Measurements from ENCODE around the gene NXNL1.

DNA sequence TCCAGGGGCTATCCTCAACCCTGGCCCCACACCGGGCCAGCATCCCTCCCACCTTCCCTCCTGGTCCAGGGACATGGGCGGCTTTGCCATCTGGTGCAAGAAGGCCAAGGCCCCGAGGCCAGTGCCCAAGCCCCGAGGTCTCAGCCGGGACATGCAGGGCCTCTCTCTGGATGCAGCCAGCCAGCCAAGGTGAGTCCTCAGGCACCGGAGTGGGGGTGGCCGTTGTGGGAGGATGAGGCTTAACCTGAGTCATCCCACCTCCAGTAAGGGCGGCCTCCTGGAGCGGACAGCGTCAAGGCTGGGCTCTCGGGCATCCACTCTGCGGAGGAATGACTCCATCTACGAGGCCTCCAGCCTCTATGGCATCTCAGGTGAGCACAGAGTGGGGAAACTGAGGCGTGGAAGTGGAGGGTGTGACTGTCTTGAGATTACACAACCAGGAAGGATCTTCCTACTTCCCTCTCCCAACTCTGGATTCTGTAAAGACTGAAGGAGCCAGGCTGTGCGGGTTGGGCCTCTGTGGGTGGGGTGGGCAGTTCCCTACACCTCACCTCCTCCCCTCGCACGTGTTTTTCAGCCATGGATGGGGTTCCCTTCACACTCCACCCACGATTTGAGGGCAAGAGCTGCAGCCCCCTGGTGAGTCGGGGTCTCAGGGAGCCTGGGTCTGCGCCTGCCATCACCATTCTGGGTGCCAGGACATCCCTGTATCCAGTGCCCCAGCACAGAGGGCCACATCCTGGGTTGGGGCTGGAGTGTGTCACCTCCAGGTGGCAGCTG is 37.1 kb downstream of the NXNL1 start:
- TF ChIP-seq, protein P1, sequence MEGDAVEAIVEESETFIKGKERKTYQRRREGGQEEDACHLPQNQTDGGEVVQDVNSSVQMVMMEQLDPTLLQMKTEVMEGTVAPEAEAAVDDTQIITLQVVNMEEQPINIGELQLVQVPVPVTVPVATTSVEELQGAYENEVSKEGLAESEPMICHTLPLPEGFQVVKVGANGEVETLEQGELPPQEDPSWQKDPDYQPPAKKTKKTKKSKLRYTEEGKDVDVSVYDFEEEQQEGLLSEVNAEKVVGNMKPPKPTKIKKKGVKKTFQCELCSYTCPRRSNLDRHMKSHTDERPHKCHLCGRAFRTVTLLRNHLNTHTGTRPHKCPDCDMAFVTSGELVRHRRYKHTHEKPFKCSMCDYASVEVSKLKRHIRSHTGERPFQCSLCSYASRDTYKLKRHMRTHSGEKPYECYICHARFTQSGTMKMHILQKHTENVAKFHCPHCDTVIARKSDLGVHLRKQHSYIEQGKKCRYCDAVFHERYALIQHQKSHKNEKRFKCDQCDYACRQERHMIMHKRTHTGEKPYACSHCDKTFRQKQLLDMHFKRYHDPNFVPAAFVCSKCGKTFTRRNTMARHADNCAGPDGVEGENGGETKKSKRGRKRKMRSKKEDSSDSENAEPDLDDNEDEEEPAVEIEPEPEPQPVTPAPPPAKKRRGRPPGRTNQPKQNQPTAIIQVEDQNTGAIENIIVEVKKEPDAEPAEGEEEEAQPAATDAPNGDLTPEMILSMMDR (IDR thresholded peaks at IDR 0.05 in 2 of 3, conservative IDR thresholded peaks at IDR 0.05 in 1 of 3; ENCODE audit: insufficient read depth in 2 of 3, low read depth in 1 of 3, low read length in 3 of 3): no peak
- TF ChIP-seq LEF1 (IDR thresholded peaks at IDR 0.05): no peak
- TF ChIP-seq ZNF780A (CRISPR knock-in tag; IDR thresholded peaks at IDR 0.05): no peak
- no peak for TF ChIP-seq FIP1L1 (IDR thresholded peaks at IDR 0.05; ENCODE audit: low read depth, low read length, poor library complexity, severe bottlenecking)
- no peak for TF ChIP-seq ZBTB17 (CRISPR knock-in tag; IDR thresholded peaks at IDR 0.05)
- no peak for TF ChIP-seq EGR1 (conservative IDR thresholded peaks at IDR 0.05)
- TF ChIP-seq, protein P2, sequence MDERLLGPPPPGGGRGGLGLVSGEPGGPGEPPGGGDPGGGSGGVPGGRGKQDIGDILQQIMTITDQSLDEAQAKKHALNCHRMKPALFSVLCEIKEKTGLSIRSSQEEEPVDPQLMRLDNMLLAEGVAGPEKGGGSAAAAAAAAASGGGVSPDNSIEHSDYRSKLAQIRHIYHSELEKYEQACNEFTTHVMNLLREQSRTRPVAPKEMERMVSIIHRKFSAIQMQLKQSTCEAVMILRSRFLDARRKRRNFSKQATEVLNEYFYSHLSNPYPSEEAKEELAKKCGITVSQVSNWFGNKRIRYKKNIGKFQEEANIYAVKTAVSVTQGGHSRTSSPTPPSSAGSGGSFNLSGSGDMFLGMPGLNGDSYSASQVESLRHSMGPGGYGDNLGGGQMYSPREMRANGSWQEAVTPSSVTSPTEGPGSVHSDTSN (CRISPR knock-in tag; IDR thresholded peaks at IDR 0.05; ENCODE audit: low read depth): no peak
- TF ChIP-seq, protein P2 (tag; conservative IDR thresholded peaks at IDR 0.05; ENCODE audit: low read depth): no peak
- TF ChIP-seq, protein P3, sequence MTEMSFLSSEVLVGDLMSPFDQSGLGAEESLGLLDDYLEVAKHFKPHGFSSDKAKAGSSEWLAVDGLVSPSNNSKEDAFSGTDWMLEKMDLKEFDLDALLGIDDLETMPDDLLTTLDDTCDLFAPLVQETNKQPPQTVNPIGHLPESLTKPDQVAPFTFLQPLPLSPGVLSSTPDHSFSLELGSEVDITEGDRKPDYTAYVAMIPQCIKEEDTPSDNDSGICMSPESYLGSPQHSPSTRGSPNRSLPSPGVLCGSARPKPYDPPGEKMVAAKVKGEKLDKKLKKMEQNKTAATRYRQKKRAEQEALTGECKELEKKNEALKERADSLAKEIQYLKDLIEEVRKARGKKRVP (CRISPR knock-in tag; IDR thresholded peaks at IDR 0.05): no peak
- no peak for TF ChIP-seq ERF (CRISPR knock-in tag; IDR thresholded peaks at IDR 0.05)
- TF ChIP-seq, protein P4, sequence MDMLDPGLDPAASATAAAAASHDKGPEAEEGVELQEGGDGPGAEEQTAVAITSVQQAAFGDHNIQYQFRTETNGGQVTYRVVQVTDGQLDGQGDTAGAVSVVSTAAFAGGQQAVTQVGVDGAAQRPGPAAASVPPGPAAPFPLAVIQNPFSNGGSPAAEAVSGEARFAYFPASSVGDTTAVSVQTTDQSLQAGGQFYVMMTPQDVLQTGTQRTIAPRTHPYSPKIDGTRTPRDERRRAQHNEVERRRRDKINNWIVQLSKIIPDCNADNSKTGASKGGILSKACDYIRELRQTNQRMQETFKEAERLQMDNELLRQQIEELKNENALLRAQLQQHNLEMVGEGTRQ (CRISPR knock-in tag; IDR thresholded peaks at IDR 0.05): no peak
- TF ChIP-seq, protein P5, sequence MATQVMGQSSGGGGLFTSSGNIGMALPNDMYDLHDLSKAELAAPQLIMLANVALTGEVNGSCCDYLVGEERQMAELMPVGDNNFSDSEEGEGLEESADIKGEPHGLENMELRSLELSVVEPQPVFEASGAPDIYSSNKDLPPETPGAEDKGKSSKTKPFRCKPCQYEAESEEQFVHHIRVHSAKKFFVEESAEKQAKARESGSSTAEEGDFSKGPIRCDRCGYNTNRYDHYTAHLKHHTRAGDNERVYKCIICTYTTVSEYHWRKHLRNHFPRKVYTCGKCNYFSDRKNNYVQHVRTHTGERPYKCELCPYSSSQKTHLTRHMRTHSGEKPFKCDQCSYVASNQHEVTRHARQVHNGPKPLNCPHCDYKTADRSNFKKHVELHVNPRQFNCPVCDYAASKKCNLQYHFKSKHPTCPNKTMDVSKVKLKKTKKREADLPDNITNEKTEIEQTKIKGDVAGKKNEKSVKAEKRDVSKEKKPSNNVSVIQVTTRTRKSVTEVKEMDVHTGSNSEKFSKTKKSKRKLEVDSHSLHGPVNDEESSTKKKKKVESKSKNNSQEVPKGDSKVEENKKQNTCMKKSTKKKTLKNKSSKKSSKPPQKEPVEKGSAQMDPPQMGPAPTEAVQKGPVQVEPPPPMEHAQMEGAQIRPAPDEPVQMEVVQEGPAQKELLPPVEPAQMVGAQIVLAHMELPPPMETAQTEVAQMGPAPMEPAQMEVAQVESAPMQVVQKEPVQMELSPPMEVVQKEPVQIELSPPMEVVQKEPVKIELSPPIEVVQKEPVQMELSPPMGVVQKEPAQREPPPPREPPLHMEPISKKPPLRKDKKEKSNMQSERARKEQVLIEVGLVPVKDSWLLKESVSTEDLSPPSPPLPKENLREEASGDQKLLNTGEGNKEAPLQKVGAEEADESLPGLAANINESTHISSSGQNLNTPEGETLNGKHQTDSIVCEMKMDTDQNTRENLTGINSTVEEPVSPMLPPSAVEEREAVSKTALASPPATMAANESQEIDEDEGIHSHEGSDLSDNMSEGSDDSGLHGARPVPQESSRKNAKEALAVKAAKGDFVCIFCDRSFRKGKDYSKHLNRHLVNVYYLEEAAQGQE (IDR thresholded peaks at IDR 0.05; ENCODE audit: borderline replicate concordance): no peak
- TF ChIP-seq, protein P5 (CRISPR knock-in tag; IDR thresholded peaks at IDR 0.05; ENCODE audit: low read depth): no peak
- no peak for TF ChIP-seq ZNF134 (CRISPR knock-in tag; conservative IDR thresholded peaks at IDR 0.05)
- TF ChIP-seq, protein P6, sequence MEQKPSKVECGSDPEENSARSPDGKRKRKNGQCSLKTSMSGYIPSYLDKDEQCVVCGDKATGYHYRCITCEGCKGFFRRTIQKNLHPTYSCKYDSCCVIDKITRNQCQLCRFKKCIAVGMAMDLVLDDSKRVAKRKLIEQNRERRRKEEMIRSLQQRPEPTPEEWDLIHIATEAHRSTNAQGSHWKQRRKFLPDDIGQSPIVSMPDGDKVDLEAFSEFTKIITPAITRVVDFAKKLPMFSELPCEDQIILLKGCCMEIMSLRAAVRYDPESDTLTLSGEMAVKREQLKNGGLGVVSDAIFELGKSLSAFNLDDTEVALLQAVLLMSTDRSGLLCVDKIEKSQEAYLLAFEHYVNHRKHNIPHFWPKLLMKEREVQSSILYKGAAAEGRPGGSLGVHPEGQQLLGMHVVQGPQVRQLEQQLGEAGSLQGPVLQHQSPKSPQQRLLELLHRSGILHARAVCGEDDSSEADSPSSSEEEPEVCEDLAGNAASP (IDR thresholded peaks at IDR 0.05): no peak
- TF ChIP-seq YBX1 (IDR thresholded peaks at IDR 0.05): no peak
